ENCODE data around the gene ADGRG3.

The ADGRG3 gene

GRCh38 chr16:57646388-57647039 lies 21.6 kb upstream of the ADGRG3 start:
- no peak for DNase-seq (ENCODE audit: low spot score)

GRCh38 chr16:57647136-57647875 lies 20.8 kb upstream of the ADGRG3 start:
- no peak for DNase-seq (ENCODE audit: low spot score)

GRCh38 chr16:57648125-57648524 lies 20.0 kb upstream of the ADGRG3 start:
- no peak for DNase-seq (ENCODE audit: low spot score)

- DNase-seq (ENCODE audit: low spot score): peak; percentile 95
Observed at GRCh38 chr16:57648581-57649442, 19.3 kb upstream of the ADGRG3 start.

- no peak for DNase-seq (ENCODE audit: low spot score)
Observed at GRCh38 chr16:57649443-57649751, 18.7 kb upstream of the ADGRG3 start.

- DNase-seq (ENCODE audit: low spot score): no peak
Observed at GRCh38 chr16:57649846-57650245, 18.3 kb upstream of the ADGRG3 start.

DNA sequence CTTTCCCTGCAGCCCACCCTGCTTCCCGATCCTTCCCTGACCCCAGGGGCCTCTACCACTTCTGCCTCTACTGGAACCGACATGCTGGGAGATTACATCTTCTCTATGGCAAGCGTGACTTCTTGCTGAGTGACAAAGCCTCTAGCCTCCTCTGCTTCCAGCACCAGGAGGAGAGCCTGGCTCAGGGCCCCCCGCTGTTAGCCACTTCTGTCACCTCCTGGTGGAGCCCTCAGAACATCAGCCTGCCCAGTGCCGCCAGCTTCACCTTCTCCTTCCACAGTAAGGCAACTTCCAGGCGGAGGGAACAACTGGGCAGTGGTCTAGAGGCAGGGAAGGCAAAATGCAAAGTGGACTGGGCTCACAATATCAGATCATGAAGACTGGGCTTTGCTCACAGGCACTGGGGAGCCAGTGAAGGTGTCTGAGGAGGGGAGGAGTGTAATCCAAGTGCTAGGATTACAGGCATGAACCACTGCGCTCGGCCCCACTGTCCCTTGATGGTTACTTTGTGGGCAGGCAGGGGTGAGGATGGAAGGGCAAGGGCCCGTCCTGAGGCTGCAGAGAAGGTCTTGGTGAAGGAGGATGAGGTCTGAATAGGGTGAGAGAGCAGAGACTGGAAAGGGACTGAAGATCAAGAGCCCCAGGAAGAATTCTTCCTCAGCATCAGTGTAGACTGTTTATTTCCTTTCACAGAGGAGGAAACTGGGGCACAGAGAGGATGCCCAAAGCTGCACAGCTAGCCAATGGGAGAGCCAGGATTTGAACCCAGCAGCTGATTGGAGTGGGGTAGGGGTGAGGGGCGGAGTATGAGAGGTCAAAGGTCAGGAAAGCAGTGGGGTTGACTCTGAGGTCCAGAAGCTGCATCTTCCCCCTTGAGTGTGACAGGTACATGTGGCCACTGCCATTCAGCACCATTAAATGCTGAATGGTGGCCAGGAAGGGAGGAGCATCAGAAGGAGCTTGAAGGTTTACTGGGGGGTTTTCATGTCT lies 16.5 kb upstream of the ADGRG3 start:
- no peak for DNase-seq (ENCODE audit: low spot score)

DNA sequence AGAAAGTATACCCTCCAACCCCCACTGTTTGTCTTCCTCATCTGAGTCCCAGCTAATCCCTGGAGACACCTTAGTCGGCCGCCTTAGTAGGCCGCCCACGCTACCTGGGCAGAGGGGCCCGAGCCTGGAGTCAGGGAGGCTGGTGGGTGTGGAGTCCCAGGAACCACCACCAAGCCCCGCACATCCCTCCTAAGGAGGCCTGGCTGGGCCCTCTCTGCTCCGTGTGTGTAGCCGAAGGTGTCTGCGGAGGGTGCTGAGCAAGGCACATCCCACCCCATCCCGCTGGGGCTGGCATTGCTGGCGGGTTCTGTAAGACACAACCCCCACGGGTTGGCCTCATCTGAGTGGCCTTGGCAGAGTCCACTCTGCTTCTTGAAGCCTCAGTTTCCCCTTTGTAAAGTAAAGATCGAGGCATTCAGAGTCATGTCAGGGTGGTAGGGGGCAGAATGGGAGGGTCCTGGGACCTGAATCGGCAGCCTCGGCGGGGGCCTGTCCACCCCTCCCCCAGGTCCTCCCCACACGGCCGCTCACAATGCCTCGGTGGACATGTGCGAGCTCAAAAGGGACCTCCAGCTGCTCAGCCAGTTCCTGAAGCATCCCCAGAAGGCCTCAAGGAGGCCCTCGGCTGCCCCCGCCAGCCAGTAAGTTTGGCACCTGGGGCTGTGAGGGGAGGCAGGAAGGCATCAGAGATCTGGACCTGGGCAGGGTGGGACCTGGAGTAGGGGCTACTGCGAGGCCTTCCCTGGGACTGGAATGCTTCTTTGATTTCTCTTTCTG lies 15.2 kb upstream of the ADGRG3 start:
- no peak for DNase-seq (ENCODE audit: low spot score)

DNA sequence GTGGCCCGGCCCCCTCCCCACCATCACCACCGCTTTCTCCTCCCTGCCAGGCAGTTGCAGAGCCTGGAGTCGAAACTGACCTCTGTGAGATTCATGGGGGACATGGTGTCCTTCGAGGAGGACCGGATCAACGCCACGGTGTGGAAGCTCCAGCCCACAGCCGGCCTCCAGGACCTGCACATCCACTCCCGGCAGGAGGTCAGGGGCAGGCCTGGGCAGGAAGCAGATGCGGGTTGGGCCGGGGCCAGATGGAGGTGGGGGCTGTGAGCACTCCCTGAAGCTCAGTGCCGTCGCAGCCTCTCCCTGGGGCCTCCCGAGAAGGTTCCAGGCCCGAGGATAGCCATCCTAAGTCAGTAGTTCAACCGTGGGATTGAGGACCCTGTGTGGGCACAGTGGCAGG lies 14.2 kb upstream of the ADGRG3 start:
- DNase-seq (ENCODE audit: low spot score): no peak

- no peak for DNase-seq (ENCODE audit: low spot score)
Observed at GRCh38 chr16:57656342-57656955, 11.7 kb upstream of the ADGRG3 start.

DNA sequence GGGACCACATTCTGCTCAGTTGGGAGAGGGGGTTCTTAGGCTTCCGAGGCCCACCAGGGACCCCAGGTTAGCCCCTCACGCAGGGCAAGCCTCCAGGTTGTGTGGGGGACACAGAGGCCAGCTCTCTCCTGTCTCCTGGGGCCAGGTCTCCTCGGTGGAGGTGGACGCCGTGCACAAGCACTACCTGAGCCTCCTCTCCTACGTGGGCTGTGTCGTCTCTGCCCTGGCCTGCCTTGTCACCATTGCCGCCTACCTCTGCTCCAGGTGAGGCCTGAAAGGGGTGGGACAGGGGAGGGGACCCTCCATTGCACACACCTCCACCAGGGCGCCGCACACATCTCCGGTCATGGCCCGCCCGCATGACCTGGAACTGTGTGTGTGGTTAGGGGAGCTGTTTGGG lies 10.9 kb upstream of the ADGRG3 start:
- no peak for DNase-seq (ENCODE audit: low spot score)

GRCh38 chr16:57658130-57658877 lies 9.8 kb upstream of the ADGRG3 start:
- no peak for DNase-seq (ENCODE audit: low spot score)

DNA sequence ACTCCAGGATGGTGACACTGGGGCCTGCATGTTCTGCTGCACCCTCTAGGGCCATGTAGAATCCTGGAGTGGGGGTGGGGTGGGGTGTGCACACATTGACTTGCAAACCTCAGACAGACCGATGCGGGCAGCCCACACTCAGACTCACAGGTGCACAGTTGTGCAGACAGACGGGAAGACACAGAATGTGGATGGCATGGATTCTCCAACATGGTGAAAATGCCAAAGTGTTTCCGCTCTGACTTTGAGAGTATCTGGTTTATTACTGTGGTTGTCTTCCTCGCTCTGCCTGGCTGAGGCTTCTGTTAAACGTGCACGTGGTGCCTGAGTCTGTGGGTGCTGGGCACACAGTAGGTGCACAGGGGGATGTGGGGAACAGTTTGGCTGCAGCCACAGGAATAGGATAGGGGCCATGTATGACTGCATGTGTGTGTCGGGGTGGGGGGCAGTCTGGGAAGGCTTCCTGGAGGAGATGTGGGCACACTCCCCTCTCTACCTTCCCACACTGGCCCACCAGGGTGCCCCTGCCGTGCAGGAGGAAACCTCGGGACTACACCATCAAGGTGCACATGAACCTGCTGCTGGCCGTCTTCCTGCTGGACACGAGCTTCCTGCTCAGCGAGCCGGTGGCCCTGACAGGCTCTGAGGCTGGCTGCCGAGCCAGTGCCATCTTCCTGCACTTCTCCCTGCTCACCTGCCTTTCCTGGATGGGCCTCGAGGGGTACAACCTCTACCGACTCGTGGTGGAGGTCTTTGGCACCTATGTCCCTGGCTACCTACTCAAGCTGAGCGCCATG lies 9.0 kb upstream of the ADGRG3 start:
- no peak for DNase-seq (ENCODE audit: low spot score)

GRCh38 chr16:57660715-57661463 lies 7.2 kb upstream of the ADGRG3 start:
- DNase-seq (ENCODE audit: low spot score): peak; percentile 49

DNA sequence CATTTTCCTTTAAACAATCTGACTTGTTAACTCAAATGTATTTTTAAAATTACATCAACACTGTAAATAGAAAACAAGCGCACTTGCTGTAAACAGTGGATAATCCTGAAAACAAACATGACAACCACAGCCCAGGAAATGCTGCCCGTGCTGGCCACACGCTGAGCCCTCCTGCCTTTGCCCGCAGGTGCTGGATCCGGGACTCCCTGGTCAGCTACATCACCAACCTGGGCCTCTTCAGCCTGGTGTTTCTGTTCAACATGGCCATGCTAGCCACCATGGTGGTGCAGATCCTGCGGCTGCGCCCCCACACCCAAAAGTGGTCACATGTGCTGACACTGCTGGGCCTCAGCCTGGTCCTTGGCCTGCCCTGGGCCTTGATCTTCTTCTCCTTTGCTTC lies 6.6 kb upstream of the ADGRG3 start:
- no peak for DNase-seq (ENCODE audit: low spot score)

DNA sequence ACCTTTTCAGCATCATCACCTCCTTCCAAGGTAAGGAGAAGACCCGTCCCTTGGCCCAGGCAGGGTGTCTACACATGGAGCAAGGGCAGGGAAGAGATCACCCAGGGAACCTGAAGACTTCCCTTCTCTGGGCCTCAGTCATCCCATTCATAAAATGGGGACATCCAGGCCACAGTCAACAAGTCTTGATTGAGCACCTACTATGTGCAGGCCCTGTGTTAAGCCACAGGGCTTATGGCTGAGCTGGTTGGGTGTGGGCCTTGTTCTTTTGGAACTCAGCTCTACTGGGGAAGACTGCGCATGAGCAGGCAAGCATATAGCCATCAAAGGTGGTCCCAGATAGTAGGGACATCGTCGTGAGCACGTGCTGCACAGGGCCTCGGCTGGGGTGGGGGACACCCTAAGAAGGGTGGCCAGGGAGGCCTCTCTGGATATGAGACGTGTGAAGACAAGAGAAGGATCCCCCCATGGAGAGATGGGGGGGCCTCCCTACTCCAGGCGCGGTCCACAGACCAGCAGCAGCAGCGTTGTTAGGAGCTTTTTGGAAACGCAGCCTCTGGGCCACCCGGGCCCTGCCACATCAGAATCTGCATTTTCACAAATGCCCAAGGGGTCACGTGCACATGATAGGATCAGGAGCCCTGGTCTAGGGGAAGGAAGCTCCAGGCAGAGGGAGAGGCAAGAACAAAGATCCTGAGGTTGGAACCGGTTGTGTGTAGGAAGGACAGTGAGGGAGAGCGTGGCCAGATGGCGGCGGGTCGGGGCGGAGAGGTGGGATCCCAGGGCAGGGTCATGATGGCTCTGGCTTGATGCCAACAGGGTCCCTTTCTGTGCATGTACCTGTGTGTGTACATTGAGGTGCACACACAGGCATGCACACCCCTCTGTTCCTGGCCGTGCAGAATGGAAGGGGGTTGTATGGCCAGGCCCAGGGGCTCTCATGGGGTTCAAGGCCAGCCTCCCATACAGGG lies 5.9 kb upstream of the ADGRG3 start:
- DNase-seq (ENCODE audit: low spot score): no peak

DNA sequence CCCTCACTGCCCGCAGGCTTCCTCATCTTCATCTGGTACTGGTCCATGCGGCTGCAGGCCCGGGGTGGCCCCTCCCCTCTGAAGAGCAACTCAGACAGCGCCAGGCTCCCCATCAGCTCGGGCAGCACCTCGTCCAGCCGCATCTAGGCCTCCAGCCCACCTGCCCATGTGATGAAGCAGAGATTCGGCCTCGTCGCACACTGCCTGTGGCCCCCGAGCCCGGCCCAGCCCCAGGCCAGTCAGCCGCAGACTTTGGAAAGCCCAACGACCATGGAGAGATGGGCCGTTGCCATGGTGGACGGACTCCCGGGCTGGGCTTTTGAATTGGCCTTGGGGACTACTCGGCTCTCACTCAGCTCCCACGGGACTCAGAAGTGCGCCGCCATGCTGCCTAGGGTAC lies 4.7 kb upstream of the ADGRG3 start:
- DNase-seq (ENCODE audit: low spot score): no peak

Data from HuH-7 (cell line).